ENCODE data around the gene ZNF804A.
"Not testable (repeated sequence)": the region's sequence is repeated elsewhere in the genome, so short reads cannot be mapped to it uniquely, and the experiment has no call there.

Gene ZNF804A

GRCh38 chr2:184698476-184698875, 100.1 kb downstream of the ZNF804A start:
- in situ Hi-C loops (cut with MboI; ENCODE audit: low sequenced_read_pairs) = no loop called here

- in situ Hi-C loops (cut with MboI; ENCODE audit: low sequenced_read_pairs) = no loop called here
Measured at GRCh38 chr2:184721881-184722280, 123.6 kb downstream of the ZNF804A start.

DNA sequence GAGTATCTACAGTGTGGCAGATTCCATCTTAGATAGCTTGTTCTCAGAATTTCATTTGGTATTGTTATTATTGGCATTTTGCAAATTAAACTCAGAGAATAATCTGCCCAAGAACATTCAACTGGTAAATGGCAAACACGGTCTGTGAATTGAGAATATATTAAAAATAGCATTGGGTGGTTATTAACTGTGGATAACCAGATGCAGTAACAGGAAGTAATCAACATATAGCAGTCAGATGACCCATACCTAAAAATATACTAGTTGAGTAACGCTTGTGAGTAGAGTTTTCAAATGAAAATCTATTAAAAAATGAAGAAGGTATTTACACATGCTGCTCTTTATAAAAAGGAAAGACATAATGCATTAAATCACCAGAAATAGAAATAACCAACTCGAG, 129.5 kb downstream of the ZNF804A start:
- in situ Hi-C loops (cut with MboI; ENCODE audit: low sequenced_read_pairs) = no loop called here

DNA sequence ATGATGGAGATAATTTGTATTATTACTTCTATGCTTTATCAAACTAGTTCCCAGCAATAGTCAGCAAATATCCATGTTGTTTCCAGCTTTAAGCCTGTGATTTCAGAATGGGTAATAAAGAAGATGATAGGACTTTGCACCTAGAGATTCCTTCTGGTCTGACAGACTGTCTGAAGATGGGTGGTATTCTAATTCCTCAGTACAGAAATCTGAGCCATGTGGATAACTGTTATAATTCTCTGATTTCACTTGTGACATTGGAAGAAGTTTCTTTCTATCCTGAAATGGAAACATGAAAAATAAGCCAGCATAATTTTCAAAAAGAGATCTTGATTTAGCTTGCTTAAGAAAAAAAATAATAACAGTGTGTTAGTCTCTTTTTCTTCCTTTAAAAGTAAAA, 130.1 kb downstream of the ZNF804A start:
- in situ Hi-C loops (cut with MboI; ENCODE audit: low sequenced_read_pairs) = no loop called here

DNA sequence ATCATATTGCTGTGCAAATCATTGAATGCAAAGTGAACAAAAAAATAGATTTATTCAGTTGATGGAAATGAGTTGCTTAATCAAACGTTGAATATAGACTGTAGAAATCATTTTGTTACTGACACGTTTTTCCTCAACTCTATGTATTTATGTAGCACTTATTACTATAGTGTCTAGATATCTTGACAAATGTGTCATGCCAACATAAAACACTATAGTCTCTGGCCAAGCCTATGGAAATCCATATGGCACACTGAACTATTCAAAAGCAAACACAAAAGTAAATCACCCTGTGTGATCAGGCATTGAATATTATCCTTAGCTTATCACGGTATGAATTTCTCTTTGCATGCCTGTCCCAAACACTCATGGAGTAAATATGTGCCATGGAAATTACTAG, 131.3 kb downstream of the ZNF804A start:
- in situ Hi-C loops (cut with MboI; ENCODE audit: low sequenced_read_pairs) = no loop called here

DNA sequence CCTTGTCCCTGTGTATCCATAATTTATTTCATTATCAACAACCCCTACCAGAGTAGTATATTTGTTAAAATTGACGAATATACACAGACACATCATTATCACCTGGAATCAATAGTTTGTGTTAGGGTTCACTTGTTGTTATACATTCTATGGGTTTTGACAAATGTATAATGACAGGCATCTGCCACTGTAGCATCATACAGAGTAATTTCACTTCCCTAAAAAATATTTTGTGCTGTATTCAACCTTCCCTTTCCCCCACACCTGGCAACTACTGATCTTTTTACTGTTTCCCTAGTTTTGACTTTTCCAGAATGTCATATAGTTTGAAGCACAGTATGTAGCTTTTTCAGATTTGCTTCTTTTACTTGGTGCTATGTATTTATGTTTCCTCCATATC, 132.0 kb downstream of the ZNF804A start:
- in situ Hi-C loops (cut with MboI; ENCODE audit: low sequenced_read_pairs) = no loop called here

DNA sequence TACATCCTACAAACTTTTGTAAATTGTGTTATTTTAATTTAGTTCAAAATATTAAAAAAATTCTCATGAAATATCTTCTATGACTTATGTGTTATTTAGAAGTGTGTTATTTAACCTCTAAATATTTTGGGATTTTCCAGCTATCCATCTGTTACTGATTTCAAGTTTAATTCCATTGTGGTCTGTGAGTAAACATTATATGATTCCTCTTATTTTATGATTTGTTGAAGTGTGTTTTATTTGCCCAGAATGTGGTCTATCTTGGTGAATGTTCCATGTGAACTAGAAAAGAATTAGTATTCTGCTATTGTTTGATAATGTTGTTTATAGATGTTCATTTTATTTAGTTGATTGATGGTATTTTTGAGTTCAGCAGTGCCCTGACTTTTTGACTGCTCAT, 136.0 kb downstream of the ZNF804A start:
- in situ Hi-C loops (cut with MboI; ENCODE audit: low sequenced_read_pairs) = no loop called here

DNA sequence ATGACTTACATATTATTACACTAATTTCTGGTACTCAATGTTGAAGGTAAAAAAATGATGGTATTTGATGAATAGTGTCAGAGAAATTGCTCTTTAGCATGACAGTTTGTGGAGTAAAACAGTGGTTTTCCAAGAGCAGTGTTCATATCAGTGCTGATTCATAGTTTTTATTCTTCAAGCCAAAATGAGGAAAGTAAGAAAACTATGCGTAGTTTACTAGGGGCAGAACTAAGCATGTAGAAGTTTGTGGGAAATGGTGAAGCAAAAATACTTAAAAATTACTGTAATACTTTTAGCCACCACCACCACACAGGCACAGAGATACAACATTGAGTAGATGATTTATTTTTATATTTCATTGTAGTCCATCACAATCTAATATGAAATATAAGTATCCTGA, 137.3 kb downstream of the ZNF804A start:
- in situ Hi-C loops (cut with MboI; ENCODE audit: low sequenced_read_pairs) = no loop called here

GRCh38 chr2:184743096-184743495, 144.8 kb downstream of the ZNF804A start:
- in situ Hi-C loops (cut with MboI; ENCODE audit: low sequenced_read_pairs) = no loop called here

DNA sequence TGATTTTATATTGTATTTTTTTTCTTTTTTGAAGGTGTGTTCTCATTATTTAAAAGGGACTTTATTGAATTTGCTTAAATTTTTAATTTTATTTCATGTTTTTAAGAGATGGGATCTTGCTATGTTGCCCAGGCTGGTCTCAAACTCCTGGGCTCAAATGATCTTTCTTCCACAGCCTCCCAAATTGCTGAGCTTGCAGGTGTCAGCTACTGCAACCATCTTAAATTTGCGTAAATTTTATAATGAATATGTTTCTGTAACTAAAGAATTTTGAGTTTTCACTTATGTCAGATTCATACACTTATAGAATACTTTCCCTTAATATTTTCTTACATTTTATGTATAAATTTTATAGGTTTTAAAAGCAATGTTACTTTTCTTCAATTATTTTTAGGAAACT, 157.8 kb downstream of the ZNF804A start:
- in situ Hi-C loops (cut with MboI; ENCODE audit: low sequenced_read_pairs) = no loop called here

DNA sequence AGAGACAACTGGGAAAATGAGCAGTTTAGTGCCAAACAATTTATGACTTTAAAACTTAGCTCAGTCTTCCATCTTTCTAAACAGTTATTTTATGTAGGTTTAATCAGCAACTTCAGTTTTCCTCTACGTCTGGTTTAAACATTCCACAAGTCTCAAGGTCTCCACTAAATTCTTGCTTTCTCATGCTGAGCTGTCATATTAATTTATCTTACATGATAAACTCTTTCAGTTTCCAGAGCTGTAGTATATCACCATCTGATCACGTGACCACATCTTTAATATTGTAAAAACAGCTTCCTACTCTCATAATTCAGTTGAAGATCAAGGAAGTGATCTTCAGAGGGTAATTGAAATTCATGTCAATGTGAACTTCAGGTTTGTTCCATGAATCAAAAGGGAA, 158.6 kb downstream of the ZNF804A start:
- in situ Hi-C loops (cut with MboI; ENCODE audit: low sequenced_read_pairs) = no loop called here

- in situ Hi-C loops (cut with MboI; ENCODE audit: low sequenced_read_pairs) = not testable (repeated sequence)
Measured at GRCh38 chr2:184759557-184760255, 161.4 kb downstream of the ZNF804A start.

- in situ Hi-C loops (cut with MboI; ENCODE audit: low sequenced_read_pairs) = no loop called here
Measured at GRCh38 chr2:184760931-184761330, 162.6 kb downstream of the ZNF804A start.

GRCh38 chr2:184765112-184765895, 167.0 kb downstream of the ZNF804A start:
- in situ Hi-C loops (cut with MboI; ENCODE audit: low sequenced_read_pairs) = no loop called here

DNA sequence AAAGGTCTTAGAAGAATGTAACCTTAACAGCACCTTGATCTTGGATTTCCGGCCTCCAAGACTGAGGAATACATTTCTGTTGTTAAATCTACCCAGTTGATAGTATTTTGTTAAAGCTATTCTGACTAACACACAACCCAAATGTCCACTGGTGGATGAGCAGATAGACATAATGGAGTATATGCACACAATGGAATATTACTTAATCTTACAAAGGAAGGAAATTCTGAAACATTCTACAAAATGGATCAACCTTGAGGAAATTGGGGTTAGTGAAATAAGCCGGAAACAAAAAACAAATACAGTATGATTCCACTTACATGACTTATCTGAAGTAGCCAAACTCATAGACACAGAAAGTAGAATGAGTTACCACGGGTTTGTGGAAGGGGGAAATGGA, 168.7 kb downstream of the ZNF804A start:
- in situ Hi-C loops (cut with MboI; ENCODE audit: low sequenced_read_pairs) = no loop called here

DNA sequence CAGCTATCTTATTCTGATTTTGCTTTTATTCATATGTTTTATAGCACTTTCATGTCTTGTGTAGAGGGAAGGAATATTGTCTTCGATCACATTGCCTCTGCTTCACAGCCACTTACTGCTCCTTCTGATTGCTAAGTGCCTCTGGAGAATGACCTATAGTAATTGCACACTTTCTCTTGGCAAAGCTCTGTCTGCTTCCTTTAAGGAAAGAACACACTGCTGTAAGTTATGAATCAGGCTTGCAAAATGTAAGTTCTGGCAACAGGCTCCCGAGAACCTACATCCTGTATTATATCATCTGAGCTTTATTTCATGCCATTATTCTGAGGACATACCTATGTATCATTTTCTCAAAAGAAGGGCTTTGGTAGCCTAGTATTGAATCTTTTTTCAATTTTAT, 170.7 kb downstream of the ZNF804A start:
- in situ Hi-C loops (cut with MboI; ENCODE audit: low sequenced_read_pairs) = no loop called here

GRCh38 chr2:184769686-184770085, 171.4 kb downstream of the ZNF804A start:
- in situ Hi-C loops (cut with MboI; ENCODE audit: low sequenced_read_pairs) = no loop called here

- in situ Hi-C loops (cut with MboI; ENCODE audit: low sequenced_read_pairs) = no loop called here
Measured at GRCh38 chr2:184779777-184780176, 181.4 kb downstream of the ZNF804A start.

- in situ Hi-C loops (cut with MboI; ENCODE audit: low sequenced_read_pairs) = no loop called here
Measured at GRCh38 chr2:184780384-184780783, 182.1 kb downstream of the ZNF804A start.

GRCh38 chr2:184780944-184781343, 182.6 kb downstream of the ZNF804A start:
- in situ Hi-C loops (cut with MboI; ENCODE audit: low sequenced_read_pairs) = no loop called here

GRCh38 chr2:184783576-184783975, 185.2 kb downstream of the ZNF804A start:
- in situ Hi-C loops (cut with MboI; ENCODE audit: low sequenced_read_pairs) = no loop called here

- in situ Hi-C loops (cut with MboI; ENCODE audit: low sequenced_read_pairs) = no loop called here
Measured at GRCh38 chr2:184793176-184793575, 194.8 kb downstream of the ZNF804A start.
